GM19193 (cell line): ENCODE results near the gene MRPL38.

Experiments
- POLR2A ChIP-seq: IDR thresholded peaks from 4 replicates; pipeline ENCODE4 v1.6.1; 2011; ENCODE audit not compliant: insufficient read depth, insufficient read length; ENCODE audit errors: extremely low read depth

MRPL38 gene

DNA sequence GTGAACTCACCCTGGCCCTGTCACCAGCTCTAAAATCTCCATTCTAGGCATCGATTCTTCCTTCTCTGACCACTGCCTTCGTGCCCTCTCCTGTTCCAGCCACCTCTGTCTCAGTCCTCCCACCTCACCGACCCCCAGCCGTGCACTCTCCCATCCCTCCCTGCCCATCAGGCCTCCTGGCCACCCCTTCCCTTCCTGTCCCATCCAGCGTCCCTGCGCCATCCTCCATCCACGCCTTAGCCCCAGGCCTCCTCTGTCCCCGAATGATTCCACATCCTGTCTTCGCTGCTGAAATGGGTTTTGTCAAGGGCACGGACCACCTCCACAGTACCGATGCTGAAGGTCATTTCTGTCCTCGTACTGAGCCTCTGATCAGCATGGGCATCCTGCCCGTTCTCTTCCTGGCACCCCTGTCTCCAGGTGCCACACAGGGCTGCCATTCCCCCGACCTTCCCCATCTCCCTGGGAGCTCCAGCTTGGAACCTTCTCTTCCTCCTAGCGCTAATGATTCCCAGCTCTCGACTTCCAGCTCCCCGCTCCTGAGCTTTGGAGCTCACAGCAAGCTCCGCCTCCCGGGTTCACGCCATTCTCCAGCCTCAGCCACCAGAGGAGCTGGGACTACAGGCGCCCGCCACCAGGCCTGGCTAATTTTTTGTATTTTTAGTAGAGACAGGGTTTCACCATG is 10.5 kb downstream of the MRPL38 start:
- no peak for TF ChIP-seq POLR2A

DNA sequence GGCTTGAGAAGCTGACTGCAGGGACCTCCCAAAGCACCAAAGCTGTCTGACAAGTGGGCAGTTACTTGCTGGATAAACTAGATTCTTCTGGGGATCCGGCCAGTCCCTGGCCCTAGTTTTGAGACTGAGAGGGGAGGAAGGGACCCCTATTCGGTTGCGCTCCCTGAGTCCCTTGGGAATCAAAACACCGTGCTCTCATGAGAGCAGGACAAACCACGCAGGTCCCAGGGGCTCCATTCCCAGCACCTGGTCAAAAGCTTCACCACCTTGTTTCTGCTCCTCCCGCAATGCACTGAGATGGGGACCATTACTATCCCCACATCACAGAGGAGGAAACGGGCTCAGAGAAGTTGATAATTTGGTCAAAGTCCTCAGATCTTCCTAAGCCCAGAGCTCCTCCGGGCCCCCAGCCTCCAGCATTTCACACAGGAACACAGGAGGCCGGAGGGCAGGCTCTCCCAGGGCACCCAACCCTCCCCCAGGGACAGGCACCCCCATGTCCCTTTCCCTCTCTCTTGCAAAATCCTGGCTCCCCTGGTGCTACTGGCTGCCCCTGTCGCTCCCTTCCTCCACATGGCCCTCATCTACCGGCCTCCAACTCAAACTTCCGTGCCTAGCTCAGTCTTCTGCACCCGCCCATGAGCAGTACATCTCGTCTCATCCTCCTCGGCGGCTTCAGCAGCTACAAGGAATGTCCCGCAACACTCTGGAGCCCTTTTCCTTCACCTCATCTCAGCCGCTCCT is 11.2 kb downstream of the MRPL38 start:
- no peak for TF ChIP-seq POLR2A

DNA sequence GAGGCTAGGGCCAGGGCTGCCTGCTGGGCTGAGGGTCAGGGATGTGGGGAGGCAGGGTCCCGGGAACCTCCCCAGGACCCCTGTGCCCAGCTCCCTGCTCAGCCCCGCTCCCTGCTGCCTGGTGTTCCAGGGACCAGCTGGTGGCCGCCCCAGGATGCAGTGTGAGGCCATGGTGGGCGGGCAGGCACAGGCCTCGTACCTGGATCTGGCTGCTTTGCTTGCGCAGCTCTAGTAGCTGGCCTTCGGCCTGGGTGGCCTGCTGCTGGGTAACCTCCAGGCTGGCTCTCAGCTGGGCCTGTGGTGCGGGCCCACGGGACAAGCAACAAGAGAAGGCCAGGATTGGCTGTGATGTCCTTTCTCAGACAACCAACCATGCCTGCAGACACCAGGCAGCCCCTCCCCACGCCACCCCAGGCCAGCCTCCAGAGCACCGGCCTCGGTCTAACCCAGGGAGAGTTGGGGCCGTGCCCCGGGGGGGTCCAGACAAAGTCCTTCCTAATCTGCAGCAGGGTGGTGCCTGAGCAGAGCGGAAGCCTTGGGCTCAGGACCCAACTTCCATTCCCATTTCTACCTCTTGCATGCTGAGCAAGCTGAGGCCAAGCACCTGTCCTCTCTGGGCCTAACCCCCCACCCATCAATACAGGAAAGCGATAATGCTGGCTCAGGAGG is 12.0 kb downstream of the MRPL38 start:
- TF ChIP-seq POLR2A: no peak

DNA sequence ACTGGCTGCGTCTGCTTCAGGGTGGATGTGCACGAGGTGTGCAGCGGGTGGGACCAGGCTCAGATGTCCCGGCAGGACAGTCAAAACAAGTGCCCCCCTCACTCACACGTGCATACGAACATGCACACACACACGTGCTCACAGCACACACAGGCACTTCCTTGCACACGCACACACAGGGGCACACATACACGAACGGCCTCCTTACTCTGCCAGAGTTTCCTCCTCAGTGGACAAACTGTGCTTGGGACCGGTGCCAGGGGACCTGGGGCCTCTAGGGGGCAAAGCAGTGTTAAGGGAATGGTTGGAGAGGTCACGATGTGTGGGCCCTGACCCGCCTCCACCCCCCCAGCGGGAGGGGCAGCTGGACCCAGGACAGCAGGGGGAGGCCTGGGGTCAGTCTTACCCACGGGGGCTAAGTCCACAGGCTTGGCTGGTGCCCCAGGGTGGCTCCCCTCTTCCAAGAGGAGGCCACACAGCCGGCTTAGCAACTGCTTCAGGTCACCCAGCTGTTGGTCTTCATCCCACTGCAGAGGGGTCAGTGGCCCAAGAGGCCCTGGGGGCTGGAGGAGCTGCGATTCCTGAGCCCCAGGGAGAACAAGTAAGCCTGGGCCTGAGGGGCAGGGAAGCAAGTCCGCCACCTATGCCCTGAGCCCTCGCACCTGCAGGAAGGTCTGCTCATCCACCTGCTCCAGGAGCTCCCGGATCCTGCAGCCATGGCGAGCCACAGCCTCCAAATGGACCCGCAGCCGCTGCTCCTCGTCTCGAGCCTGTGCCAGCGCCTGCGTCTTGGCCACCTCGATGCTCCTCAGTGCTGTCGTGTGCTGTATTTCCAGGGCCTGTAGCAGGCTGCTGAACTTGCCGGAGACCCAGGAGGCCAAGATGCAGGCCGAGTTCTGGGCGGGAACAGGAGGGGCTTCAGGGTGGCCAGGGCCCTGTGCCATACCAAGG is 12.8 kb downstream of the MRPL38 start:
- TF ChIP-seq POLR2A: no peak

DNA sequence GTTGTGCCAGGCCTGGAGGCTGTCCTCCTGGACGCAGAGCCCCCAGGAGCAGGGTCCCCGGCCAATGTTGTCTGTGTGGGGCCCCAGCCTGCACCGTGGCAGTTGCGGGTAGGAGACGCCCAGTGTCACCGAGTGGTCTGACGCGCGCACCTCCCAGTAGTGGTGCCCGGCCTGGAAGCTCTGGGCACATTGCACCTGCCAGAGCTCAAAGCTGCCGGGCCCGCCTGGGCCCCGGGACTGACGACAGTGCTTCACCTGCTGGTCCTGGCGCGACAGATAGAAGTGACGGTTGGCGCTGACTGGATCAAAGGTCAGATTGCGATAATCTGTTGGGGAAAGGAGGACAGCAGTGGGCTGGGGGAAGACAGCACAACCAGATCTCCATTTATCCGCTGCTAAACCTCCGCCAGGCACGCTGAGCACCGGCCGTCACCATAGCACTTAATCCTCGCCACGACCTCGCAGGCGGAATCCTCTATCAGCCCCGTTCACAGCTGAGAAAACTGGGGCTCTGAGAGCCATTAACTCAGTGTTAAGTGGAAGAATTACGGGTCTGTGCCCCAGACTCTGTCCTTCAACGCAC is 13.6 kb downstream of the MRPL38 start:
- TF ChIP-seq POLR2A: no peak

DNA sequence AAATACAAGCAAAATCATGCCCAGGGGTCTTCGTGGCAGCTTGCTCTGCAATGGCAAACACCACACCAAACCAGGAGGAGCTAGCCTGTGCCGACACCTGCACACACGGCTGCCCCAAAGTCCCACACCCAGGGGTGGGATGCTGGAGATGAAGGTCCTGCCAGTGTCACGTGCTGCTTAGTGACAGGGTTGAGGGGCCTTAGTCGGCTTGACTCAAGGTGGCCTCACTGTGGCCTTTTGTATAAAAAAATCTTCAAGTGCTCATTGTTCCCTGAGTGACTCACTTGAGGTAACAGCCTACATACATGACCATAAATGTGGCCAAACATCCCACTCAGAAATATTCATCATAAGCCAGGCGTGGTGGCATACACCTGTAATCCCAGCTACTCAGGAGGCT is 15.2 kb downstream of the MRPL38 start:
- TF ChIP-seq POLR2A: no peak

DNA sequence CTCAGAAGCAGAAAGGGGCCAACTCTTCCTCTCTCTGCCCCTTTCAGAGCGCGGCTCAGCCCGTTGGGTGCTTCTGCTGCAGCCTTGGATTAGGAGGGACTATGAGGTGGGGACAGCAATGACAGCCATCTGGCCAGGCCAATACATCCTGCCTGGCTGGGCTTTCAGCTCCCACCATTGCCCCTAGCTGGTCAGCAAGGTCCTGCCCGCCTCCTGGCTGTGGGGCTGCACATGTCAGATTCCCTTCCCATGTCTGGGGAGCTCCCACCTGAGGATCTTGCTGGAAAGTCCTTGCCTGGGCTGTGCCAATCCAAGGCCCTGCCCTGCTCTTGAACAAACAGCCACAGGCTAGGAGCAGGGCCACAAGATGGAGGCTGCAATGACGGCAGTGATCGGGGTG is 16.2 kb downstream of the MRPL38 start:
- TF ChIP-seq POLR2A: no peak

DNA sequence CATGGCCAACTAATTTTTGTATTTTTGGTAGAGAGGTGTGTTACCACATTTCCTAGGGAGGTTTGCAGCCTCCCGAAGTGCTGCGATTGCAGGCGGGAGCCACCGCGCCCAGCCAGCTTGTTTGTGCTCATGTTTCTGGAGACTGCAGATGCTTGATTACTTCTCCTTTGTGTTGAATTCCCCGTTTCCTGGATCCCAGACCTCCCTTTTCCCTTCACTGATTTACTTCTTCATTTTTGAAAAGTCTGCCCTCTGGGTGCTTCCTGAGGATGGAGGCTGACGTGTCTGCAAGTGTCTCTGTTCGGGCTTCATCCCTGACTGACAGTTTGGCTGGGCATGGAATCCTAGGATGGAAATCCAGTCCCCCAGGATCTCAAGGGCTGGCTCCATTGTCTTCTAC is 19.3 kb downstream of the MRPL38 start:
- TF ChIP-seq POLR2A: no peak

DNA sequence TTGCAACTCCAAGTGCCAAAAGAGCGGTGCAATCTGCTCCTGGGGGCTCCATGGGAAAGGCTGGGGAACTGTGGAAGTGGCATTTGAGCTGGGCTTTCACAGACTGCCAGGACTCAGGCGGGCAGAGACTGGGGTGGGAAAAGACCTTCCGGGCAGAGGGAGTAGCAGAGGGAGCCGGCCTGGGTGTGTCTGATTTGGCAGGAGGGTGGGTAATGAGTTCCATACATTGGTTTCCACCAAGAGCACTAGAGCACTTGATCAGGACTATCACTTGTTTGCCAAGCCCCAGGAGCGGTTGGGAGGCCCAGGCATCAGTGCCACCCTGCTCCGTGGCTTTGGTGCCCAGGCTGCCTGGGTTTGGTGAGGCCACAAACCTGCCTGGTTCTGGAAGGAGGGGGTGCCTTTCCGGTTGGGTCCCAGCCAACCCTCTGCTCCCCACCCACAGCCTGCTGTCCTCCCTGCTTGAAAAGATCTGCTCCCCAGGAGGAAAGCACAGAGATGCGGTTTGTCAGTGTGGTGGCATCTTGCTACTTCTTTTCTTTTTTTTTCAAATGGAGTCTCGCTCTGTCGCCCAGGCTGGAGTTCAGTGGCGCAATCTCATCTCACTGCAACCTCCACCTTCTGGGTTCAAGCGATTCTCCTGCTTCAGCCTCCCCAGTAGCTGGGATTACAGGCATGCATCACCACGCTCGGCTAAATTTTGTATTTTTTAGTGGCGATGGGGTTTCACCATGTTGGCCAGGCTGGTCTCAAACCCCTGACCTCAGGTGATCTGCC is 22.8 kb downstream of the MRPL38 start:
- TF ChIP-seq POLR2A: no peak

DNA sequence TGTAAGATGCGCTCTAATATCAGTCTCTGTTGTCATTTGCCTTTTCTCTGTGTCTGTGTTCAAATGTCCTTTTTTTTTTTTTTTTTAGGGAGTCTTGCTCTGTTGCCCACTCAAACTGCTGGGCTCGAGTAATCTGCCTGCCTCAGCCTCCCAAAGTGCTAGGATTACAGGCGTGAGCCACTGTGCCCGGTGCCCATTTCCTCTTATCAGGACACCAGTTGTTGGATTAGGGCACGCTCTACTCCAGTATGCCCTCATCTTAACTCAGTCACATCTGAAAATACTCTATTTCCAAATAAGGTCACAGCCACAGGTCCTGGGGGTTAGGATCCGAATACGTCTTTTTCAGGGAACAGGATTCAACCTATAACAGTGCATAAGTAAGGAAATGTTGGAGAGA is 24.4 kb downstream of the MRPL38 start:
- no peak for TF ChIP-seq POLR2A

DNA sequence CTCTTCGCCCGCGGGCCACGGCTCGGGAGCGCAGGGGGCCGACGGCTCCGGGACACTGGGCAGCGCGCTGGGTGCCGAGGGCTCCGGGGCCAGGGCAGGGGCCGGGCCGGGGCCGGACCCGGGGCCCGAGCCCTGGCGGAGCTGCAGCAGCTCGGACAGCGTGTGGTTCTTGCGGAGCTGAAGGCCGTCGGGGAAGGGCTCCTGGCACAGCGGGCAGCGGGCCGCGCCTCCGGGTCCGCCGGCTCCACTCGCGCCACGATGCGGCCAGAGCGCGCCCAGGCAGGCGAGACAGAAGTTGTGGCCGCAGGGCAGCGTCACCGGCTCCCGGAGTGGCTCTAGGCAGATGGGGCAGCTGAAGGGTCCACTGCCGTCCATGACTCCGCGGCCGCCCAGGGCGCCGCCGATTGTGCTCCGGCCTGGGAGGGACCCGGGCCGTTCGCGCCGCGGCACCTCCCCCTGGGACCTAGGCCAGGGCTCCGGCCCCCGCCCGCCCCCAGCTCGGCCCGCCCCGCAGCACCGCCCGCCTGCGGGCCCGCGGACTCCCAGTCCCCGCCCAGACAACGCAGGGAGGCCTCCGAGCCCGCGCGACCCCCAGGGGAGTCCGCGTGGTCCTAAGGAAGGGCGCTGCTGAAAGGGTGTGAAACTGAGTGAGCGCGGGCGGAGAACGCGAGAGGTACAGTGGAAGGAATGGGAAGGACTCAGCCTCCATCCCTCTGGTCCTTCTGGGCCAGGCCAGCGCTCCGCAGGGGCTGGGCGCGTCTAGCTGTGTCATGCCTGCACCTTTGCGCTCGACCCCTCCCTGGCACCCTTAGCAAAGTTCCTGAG is 26.3 kb downstream of the MRPL38 start, which contains the start of gene TRIM47:
Gene TRIM47 (minus strand): TSS at position 408 of the 825 bp plus-strand sequence. CDS start 33 bp downstream, at position 375.
- no peak for TF ChIP-seq POLR2A

DNA sequence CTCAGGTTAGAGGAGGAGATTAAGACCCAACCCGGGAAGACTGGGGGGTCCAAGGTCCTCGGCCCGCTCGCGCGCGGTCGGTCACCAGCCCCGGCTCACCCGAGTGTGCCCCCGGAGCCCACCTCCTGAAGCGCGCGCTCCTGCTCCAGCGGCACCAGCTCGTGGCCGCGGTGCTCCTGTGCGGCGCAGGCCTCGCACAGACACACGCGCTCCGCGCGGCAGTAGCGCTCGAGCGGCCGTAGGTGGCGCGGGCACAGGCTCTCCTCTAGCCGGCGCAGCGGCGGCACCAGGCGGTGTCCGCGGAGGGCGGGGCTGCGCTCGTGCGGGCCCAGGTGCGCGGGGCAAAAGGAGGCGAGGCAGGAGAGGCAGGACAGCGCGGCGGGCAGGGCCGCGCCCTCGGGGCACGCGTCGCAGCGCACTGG is 26.9 kb downstream of the MRPL38 start:
- TF ChIP-seq POLR2A: peak; percentile 43
